Measurements from ENCODE around the gene LRRC39. TPM values are rescaled to one million over a fixed set of nuclear protein-coding genes. Genes with fewer than 3 reads are reported as not detected.

Gene LRRC39
- total RNA-seq, 1 donor from 2014 or later, result 0.54 TPM

DNA sequence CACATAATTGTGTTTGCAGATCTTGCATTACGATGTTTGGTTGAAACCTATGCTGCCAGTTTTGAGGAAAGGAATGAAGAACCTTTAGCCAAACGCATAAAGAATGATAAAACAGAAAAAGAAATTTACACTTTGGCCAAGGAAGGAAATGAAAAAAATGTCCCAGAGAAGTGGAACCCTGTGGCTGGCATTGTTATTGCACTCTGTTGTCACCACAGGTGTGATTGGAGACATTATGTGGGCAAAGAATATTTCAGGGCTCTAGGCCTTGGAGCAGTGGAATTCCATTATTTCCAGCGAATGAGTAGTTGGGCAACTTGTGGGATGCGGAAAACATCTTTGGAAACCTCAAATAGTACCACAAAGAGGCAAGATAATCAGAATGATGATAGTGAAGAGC, 30.2 kb downstream of the LRRC39 start:
- H3K4me3 Mint-ChIP-seq, result no peak overlapping the region
- TF ChIP-seq EZH2 (IDR thresholded peaks at IDR 0.05) (no peak), CTCF (IDR thresholded peaks at IDR 0.05) (no peak), EZH2phosphoT487 (IDR thresholded peaks at IDR 0.05) (no peak)
- no peaks in the 10 kb centered on the region for H3K9me3 Mint-ChIP-seq
- Histone ChIP-seq H3K4me2 (no peak overlapping the region), H3K9ac (no peak overlapping the region), H3K79me2 (ENCODE audit: low read depth) (no peaks in the 10 kb centered on the region), H3K9me3 (ENCODE audit: low read depth) (no peaks in the 10 kb centered on the region), H3K27me3 (no peaks in the 10 kb centered on the region), H3K4me1 (no peaks in the 10 kb centered on the region), H3K27ac (peak overlapping the region; percentile 15), H2AFZ (replicated peaks) (no peak overlapping the region), H4K20me1 (ENCODE audit: low read depth) (no peaks in the 10 kb centered on the region), H3K4me3 (no peak overlapping the region), H3F3A (ENCODE audit: low read depth) (peaks cover 8% of the 10 kb centered on the region), H3K36me3 (peaks cover 11% of the 10 kb centered on the region)
- H3K36me3 Mint-ChIP-seq, result peaks cover 17% of the 10 kb centered on the region
- DNase-seq (ENCODE audit: low spot score), result no peak
- no peak overlapping the region for H3K27ac Mint-ChIP-seq
- H3K4me1 Mint-ChIP-seq, result no peaks in the 10 kb centered on the region
- H3K27me3 Mint-ChIP-seq (ENCODE audit: insufficient read depth, low read depth), result no peaks in the 10 kb centered on the region

- no peaks in the 10 kb centered on the region for H3K4me1 Mint-ChIP-seq
- Histone ChIP-seq H3K27me3 (no peaks in the 10 kb centered on the region), H3F3A (ENCODE audit: low read depth) (peaks cover 5% of the 10 kb centered on the region), H3K36me3 (peaks cover 13% of the 10 kb centered on the region), H3K4me3 (no peak overlapping the region), H3K4me1 (no peaks in the 10 kb centered on the region), H3K27ac (no peak overlapping the region), H4K20me1 (ENCODE audit: low read depth) (no peaks in the 10 kb centered on the region), H3K4me2 (no peak overlapping the region), H3K9ac (no peak overlapping the region), H3K79me2 (ENCODE audit: low read depth) (no peaks in the 10 kb centered on the region), H2AFZ (replicated peaks) (no peak overlapping the region), H3K9me3 (ENCODE audit: low read depth) (no peaks in the 10 kb centered on the region)
- no peaks in the 10 kb centered on the region for H3K9me3 Mint-ChIP-seq
- DNase-seq (ENCODE audit: low spot score), result no peak
- H3K27me3 Mint-ChIP-seq (ENCODE audit: insufficient read depth, low read depth), result no peaks in the 10 kb centered on the region
- no peak overlapping the region for H3K27ac Mint-ChIP-seq
- no peak overlapping the region for H3K4me3 Mint-ChIP-seq
- TF ChIP-seq EZH2 (IDR thresholded peaks at IDR 0.05), result no peak
- no peak for TF ChIP-seq EZH2phosphoT487 (IDR thresholded peaks at IDR 0.05)
- TF ChIP-seq CTCF (IDR thresholded peaks at IDR 0.05), result no peak
- peaks cover 17% of the 10 kb centered on the region for H3K36me3 Mint-ChIP-seq
Observed at GRCh38 chr1:100146958-100147357, 31.1 kb downstream of the LRRC39 start.

DNA sequence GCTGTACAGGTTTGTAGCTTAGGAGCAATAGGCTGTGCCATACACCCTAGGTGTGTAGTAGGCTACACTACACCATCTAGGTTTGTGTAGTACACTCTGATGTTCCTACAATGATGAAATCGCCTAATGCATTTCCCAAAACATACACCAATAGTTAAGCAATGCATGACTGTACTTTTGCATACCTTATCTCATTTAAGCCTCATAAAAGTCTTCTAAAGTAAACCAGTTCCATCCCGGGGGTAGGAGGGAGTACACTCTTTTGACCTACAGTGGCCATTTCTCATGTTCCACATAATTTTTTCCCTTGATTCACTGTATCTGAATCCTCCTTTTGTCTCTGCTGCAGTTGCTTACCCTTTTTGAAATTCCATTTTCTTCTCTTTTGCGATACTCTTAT, 32.9 kb downstream of the LRRC39 start:
- Histone ChIP-seq H3K9me3 (ENCODE audit: low read depth) (no peaks in the 10 kb centered on the region), H3K36me3 (peaks cover 21% of the 10 kb centered on the region), H3K79me2 (ENCODE audit: low read depth) (no peaks in the 10 kb centered on the region), H3K9ac (no peak overlapping the region), H3F3A (ENCODE audit: low read depth) (peaks cover 4% of the 10 kb centered on the region), H3K27ac (no peak overlapping the region), H3K4me2 (no peak overlapping the region), H2AFZ (replicated peaks) (no peak overlapping the region), H4K20me1 (ENCODE audit: low read depth) (no peaks in the 10 kb centered on the region), H3K27me3 (no peaks in the 10 kb centered on the region), H3K4me1 (no peaks in the 10 kb centered on the region), H3K4me3 (no peak overlapping the region)
- Mint-ChIP-seq H3K9me3 (no peaks in the 10 kb centered on the region), H3K36me3 (peaks cover 16% of the 10 kb centered on the region), H3K27me3 (ENCODE audit: insufficient read depth, low read depth) (no peaks in the 10 kb centered on the region), H3K4me3 (no peak overlapping the region), H3K27ac (no peak overlapping the region), H3K4me1 (no peaks in the 10 kb centered on the region)
- no peak for DNase-seq (ENCODE audit: low spot score)
- TF ChIP-seq EZH2phosphoT487 (IDR thresholded peaks at IDR 0.05), result no peak
- no peak for TF ChIP-seq CTCF (IDR thresholded peaks at IDR 0.05)
- no peak for TF ChIP-seq EZH2 (IDR thresholded peaks at IDR 0.05)
